ENCODE data around the gene SPATA17.

SPATA17 gene

GRCh38 chr1:217881607-217882332, 250.6 kb downstream of the SPATA17 start:
- DNase-seq (ENCODE audit: low read depth in 2 of 2): peak in 1 of 2 donors; percentile 24
- H3K4me3 ChIP-seq (replicated peaks in 1 of 2; ENCODE audit: low read depth in 2 of 2, low read length in 2 of 2): no peak overlapping the region
- no peak for TF ChIP-seq CTCF (IDR thresholded peaks at IDR 0.05; ENCODE audit: low read depth, low read length)

- H3K4me3 ChIP-seq (replicated peaks in 1 of 2; ENCODE audit: low read depth in 2 of 2, low read length in 2 of 2): no peak overlapping the region
- DNase-seq (ENCODE audit: low read depth in 2 of 2): no peak
- TF ChIP-seq CTCF (IDR thresholded peaks at IDR 0.05; ENCODE audit: low read depth, low read length): no peak
Measured at GRCh38 chr1:217885181-217885580, 254.0 kb downstream of the SPATA17 start.

- DNase-seq (ENCODE audit: low read depth in 2 of 2): no peak
- TF ChIP-seq CTCF (IDR thresholded peaks at IDR 0.05; ENCODE audit: low read depth, low read length): no peak
- H3K4me3 ChIP-seq (replicated peaks in 1 of 2; ENCODE audit: low read depth in 2 of 2, low read length in 2 of 2): no peak overlapping the region
Measured at GRCh38 chr1:217888328-217888727, 257.2 kb downstream of the SPATA17 start.

GRCh38 chr1:217889401-217889800, 258.3 kb downstream of the SPATA17 start:
- no peak for TF ChIP-seq CTCF (IDR thresholded peaks at IDR 0.05; ENCODE audit: low read depth, low read length)
- H3K4me3 ChIP-seq (replicated peaks in 1 of 2; ENCODE audit: low read depth in 2 of 2, low read length in 2 of 2): no peak overlapping the region
- no peak for DNase-seq (ENCODE audit: low read depth in 2 of 2)

GRCh38 chr1:217891966-217892365, 260.8 kb downstream of the SPATA17 start:
- H3K4me3 ChIP-seq (replicated peaks in 1 of 2; ENCODE audit: low read depth in 2 of 2, low read length in 2 of 2): no peak overlapping the region
- no peak for DNase-seq (ENCODE audit: low read depth in 2 of 2)
- TF ChIP-seq CTCF (IDR thresholded peaks at IDR 0.05; ENCODE audit: low read depth, low read length): no peak

GRCh38 chr1:217892750-217893149, 261.6 kb downstream of the SPATA17 start:
- no peak overlapping the region for H3K4me3 ChIP-seq (replicated peaks in 1 of 2; ENCODE audit: low read depth in 2 of 2, low read length in 2 of 2)
- no peak for DNase-seq (ENCODE audit: low read depth in 2 of 2)
- TF ChIP-seq CTCF (IDR thresholded peaks at IDR 0.05; ENCODE audit: low read depth, low read length): no peak

GRCh38 chr1:217895841-217896240, 264.7 kb downstream of the SPATA17 start:
- H3K4me3 ChIP-seq (replicated peaks in 1 of 2; ENCODE audit: low read depth in 2 of 2, low read length in 2 of 2): no peak overlapping the region
- DNase-seq (ENCODE audit: low read depth in 2 of 2): no peak
- TF ChIP-seq CTCF (IDR thresholded peaks at IDR 0.05; ENCODE audit: low read depth, low read length): no peak

Data from cardiac fibroblast (primary cell).